GM18498 (cell line): ENCODE data around the gene RNASE11.
"Not testable (repeated sequence)": the region's sequence is repeated elsewhere in the genome, so short reads cannot be mapped to it uniquely, and the experiment has no call there.

Source experiments
- ATAC-seq: cut with Tn5 transposase; IDR thresholded peaks from one replicate; pipeline ENCODE4 v1.9.1; 2021; ENCODE audit warnings: mild to moderate bottlenecking, moderate library complexity; ENCODE audit not compliant: unreplicated experiment

RNASE11 gene

GRCh38 chr14:20583142-20583541 is 4.7 kb downstream of the RNASE11 start:
- no peak for ATAC-seq

- ATAC-seq, result no peak
Measured at GRCh38 chr14:20580242-20580641, 7.6 kb downstream of the RNASE11 start.

DNA sequence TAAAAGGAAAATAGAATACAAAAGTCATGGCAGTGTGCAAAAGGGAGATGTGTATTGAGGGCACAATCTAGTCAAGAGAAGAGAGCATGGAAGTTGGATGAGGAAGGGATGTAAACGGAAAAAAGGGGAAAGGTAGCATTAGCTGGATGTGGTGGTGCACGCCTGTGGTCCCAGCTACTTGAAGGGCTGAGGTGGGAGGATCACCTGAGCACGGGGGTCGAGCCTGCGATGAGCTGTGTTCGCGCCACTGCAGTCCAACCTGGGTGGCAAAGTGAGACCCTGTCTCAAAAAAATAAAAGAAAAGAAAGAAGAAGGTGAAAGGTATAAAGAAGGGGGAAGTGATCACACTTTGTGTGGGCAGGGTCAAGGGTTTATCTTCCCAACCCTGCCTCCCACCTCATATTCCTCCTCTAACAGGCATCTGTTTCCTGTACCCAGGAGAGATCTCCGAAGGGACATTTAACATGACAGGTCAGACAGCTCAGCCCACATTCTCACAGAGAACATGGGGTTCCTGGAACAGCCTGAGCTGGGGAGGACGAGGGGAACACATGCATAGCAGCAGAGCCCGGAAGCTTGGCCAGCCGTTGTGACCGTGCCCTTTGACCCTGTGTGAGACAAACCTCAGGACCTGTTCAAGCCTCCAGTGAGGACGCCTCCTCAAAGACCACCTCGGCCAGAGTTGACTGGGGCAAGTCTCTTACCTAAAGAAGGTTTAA is 8.9 kb downstream of the RNASE11 start:
- no peak for ATAC-seq

DNA sequence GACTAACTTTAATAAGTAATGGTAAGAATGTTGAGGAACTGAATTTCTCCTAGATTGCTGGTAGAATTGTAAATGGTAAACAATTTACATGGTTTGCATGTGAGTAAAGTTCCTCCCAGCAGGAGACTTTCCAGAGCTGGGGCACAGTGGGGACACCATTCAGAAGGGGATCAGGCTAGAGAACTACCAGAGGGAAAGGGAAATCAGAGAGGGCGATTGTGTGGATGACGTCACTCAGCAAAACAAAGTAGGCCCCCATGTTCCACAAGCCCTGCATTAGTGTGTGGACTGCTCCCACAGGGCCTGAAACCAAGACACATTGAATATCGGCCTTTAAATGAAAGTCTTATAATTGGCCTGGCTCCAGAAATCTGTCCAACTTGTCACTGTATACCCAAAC is 9.5 kb downstream of the RNASE11 start:
- ATAC-seq, result no peak

GRCh38 chr14:20572382-20572990 is 15.3 kb downstream of the RNASE11 start:
- ATAC-seq, result not testable (repeated sequence)

- ATAC-seq, result not testable (repeated sequence)
Measured at GRCh38 chr14:20570720-20571119, 17.1 kb downstream of the RNASE11 start.

- not testable (repeated sequence) for ATAC-seq
Measured at GRCh38 chr14:20569865-20570264, 17.9 kb downstream of the RNASE11 start.

DNA sequence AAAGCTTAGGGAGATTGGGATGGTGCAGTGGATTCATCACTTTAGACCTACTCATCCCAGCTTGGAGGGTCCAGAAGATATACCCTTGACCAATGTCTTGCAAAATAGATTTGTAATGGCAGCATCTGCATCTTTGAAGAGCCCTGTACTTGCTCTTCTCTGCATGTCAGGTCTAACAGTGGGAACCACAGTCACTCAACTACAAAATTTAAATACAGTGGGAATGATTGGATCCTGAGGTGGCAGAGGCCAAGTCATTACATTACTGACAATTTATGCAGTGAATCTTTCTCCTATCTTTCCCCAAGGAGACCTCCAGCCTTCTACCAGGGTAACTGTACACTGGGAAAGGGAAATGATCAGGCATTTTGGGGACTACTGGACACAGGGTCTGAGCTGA is 18.7 kb downstream of the RNASE11 start:
- ATAC-seq, result no peak

DNA sequence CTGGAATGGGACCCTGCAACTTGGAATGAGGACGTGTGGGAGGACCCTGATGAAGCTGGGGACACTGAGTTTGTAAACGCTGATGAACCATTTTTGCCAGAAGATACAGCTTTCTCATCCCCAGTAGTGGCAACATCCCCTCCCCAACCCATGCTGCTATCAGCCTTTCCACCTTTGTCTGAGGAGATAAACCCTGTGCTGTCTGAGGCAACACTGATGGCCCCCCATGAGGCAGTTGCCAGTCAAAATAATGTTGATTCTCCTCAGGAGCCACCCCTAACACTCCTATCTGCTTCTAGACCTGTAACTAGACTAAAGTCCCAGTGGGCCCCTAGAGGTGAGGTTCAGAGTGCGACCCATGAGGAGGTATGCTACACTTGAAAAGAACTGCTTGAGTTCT is 19.4 kb downstream of the RNASE11 start:
- ATAC-seq, result no peak

DNA sequence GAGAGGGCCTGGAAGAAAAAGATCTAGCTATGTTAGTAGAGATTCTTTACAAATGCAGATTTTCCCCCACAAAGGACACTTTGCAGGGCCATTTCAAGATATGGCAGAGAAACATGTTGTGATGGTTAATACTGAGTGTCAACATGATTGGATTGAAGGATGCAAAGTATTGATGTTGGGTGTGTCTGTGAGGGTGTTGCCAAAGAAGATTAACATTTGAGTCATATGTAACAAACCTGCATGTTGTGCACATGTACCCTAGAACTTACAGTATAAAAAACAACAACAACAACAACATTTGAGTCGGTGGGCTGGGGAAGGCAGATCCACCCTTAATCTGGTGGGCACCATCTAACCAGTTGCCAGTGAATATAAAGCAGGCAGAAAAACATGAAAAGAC is 20.6 kb downstream of the RNASE11 start:
- ATAC-seq, result not testable (repeated sequence)

DNA sequence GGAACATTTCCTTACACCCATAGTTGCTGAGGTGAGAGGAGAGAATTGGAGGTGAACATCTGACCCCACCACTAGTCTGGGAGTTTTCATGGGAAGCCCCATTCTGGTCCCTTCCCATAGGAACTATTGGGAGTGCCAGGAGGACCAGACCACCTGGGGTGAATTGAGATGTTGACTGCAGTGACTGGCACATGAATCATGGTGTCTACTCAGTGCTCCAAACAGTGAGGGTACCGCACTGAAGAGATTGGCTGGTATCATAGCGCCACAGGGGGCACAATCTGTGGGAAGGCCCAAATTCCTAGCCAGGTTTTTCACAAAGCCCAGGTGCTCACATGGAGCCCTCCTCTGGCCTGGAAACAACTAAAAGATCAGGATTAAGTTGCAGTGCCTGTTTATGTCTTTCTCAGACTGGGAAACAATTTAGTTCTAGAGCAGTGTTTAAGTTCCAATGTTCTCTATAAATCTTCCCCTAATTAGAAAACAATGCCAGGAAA is 23.3 kb downstream of the RNASE11 start:
- ATAC-seq, result no peak

DNA sequence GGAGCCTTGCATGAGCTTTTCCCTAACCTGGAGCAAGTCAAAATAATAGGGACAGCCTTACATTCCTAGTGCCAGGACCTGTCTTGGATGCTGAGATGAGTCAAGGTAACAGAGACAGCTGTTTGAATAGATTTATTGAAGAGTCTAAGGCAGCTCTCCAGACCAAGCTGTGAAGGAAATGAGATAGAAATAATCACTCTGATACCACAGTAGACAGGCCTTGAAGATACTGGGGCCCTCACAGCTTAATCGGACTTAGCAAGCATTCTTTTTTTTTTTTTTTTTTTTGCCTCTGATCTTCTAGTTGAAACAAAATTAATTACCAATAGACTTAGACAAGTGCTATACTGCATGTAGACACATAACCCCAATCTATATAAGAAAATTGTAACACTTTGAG is 23.8 kb downstream of the RNASE11 start:
- no peak for ATAC-seq

GRCh38 chr14:20560961-20561360 is 26.8 kb downstream of the RNASE11 start, which contains the start of gene RNASE9:
Gene RNASE9, minus strand, starts transcription at chr14:20561047.
- ATAC-seq, result no peak

GRCh38 chr14:20559461-20559904 is 28.3 kb downstream of the RNASE11 start:
- ATAC-seq, result no peak

- ATAC-seq, result no peak
Measured at GRCh38 chr14:20557212-20557542, 30.6 kb downstream of the RNASE11 start.

- no peak for ATAC-seq
Measured at GRCh38 chr14:20556500-20557211, 31.1 kb downstream of the RNASE11 start.

DNA sequence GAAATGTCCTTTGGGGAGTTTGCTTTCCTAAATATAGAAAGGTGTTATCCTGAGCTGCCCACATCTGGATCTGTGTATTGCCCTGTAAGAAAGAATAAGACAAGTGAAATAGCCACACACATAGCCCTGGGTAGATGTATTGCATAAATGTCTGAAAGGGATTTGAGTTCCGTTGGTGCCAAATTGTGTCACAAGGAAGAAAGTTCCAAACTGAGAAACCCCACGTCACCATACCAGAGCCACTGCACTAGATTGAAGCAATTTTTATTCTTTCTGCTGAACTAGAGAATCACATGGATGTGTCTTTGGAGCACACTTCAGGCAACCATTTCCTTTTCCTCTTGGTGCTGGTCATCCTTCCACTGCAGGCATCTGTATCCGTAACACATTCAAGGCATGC is 32.0 kb downstream of the RNASE11 start:
- no peak for ATAC-seq

- no peak for ATAC-seq
Measured at GRCh38 chr14:20553024-20553423, 34.8 kb downstream of the RNASE11 start.

DNA sequence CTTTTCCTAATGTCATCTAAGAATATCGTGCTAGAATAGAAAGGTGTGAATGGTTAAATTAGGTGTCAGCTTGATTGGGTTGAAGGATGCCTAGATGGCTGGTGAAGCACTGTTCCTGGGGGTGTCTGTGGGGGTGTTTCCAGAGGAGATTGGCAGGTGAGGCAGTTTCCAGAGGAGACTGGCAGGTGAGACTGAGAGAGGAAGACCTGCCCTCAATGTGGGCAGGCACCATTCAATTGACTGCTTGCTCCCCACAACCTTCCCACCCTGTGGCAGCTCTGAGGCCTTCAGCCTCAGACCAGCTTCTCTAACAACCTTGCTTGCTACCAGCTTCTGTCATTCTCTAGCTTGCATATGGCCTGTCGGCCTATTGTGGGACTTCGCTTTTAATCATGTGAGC is 36.2 kb downstream of the RNASE11 start:
- no peak for ATAC-seq

GRCh38 chr14:20550926-20551325 is 36.9 kb downstream of the RNASE11 start:
- no peak for ATAC-seq

GRCh38 chr14:20548414-20549158 is 39.2 kb downstream of the RNASE11 start:
- ATAC-seq, result no peak
